H1 (cell line): Measurements from ENCODE around the gene SLC35F1.

ENCODE experiments used
- BACH1 ChIP-seq: IDR thresholded peaks from 2 replicates; pipeline ENCODE4 v1.6.1; 2012; ENCODE audit warnings: low read length, improper control_type of control experiment
- EZH2 ChIP-seq: fragments of 200-600 bp; sonication (generic); IDR thresholded peaks from 2 replicates; pipeline ENCODE4 v1.7.1; 2012; ENCODE audit warnings: low read depth, mild to moderate bottlenecking, moderate library complexity, low read length, inconsistent platforms; ENCODE audit not compliant: severe bottlenecking
- HDAC6 ChIP-seq: IDR thresholded peaks from one replicate; pipeline ENCODE4 v1.7.1; 2012; ENCODE audit warnings: low read depth, mild to moderate bottlenecking, inconsistent platforms, low read length, moderate library complexity
- MAFK ChIP-seq: IDR thresholded peaks from 2 replicates; pipeline ENCODE4 v1.6.1; 2012; ENCODE audit warnings: low read depth, mild to moderate bottlenecking, improper control_type of control experiment, low read length
- POLR2A ChIP-seq, 2 experiments: IDR thresholded peaks; 1 replicate in 1 of 2; 2 replicates in 1 of 2; pipeline ENCODE4 v1.6.1; 2011; ENCODE audit warnings: low read depth in 2 of 2, low read length in 2 of 2, mild to moderate bottlenecking in 2 of 2; ENCODE audit errors: control extremely low read depth in 1 of 2
- POLR2AphosphoS5 ChIP-seq: IDR thresholded peaks from 2 replicates; pipeline ENCODE4 v1.6.1; 2011; ENCODE audit warnings: low read depth, low read length
- SP2 ChIP-seq: IDR thresholded peaks from 2 replicates; pipeline ENCODE4 v1.6.1; 2012; ENCODE audit warnings: mild to moderate bottlenecking, low read length, inconsistent platforms
- TF ChIP-seq, protein P1 (sequence below), 3 experiments: IDR thresholded peaks; 1 replicate in 2 of 3; 2 replicates in 1 of 3; pipeline versions ENCODE4 v1.5.1 to v1.6.1; 2011; ENCODE audit warnings: low read length in 3 of 3, mild to moderate bottlenecking in 3 of 3, inconsistent platforms in 2 of 3, low read depth in 1 of 3, moderate library complexity in 1 of 3; ENCODE audit not compliant: insufficient read depth in 1 of 3; ENCODE audit errors: control extremely low read depth in 1 of 3
- TF ChIP-seq, protein P2 (sequence below): fragments of 300-600 bp; sonication (generic); IDR thresholded peaks from 2 replicates; pipeline ENCODE4 v1.7.1; 2012; ENCODE audit warnings: low read length, moderate library complexity, mild to moderate bottlenecking, inconsistent platforms; ENCODE audit not compliant: insufficient replicate concordance

DNA sequence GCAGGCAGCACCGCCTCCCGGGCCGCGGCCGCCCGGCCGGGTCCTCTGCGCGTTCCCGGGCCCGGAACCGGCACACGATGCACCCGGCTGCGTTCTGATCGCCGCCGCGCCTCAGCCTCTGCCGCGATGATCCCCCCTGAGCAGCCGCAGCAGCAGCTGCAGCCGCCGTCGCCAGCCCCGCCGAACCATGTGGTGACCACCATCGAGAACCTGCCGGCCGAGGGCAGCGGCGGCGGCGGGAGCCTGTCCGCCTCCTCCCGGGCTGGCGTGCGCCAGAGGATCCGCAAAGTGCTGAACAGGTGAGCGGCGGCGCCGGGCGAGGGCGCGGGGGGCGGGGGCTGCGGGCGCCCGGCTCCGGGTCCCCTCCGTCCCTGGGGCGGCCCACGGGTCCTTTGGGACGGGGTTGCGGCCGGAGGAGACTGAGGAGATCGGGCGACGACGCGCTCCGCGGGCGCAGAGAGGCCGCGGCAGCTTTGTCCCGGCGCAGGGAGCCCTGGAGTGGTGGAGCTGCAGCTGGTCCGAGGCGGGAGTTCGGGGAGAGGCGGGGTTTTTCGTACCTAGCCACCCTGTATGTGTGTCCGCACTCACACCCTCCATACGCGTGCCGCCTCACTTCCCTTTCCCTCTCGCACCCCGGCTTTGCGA lies 659 bp downstream of the SLC35F1 start:
- TF ChIP-seq MAFK (no peak), SP2 (no peak), POLR2AphosphoS5 (peak; percentile 39; the same call in 1 of the 2 replicates), BACH1 (no peak), HDAC6 (no peak), POLR2A (IDR thresholded peaks at IDR 0.05; ENCODE audit: control extremely low read depth in 1 of 2, low read depth in 2 of 2, low read length in 2 of 2) (no peak; a peak in 1 of 3 replicates), EZH2 (no peak)
- TF ChIP-seq, protein P1, sequence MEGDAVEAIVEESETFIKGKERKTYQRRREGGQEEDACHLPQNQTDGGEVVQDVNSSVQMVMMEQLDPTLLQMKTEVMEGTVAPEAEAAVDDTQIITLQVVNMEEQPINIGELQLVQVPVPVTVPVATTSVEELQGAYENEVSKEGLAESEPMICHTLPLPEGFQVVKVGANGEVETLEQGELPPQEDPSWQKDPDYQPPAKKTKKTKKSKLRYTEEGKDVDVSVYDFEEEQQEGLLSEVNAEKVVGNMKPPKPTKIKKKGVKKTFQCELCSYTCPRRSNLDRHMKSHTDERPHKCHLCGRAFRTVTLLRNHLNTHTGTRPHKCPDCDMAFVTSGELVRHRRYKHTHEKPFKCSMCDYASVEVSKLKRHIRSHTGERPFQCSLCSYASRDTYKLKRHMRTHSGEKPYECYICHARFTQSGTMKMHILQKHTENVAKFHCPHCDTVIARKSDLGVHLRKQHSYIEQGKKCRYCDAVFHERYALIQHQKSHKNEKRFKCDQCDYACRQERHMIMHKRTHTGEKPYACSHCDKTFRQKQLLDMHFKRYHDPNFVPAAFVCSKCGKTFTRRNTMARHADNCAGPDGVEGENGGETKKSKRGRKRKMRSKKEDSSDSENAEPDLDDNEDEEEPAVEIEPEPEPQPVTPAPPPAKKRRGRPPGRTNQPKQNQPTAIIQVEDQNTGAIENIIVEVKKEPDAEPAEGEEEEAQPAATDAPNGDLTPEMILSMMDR (IDR thresholded peaks at IDR 0.05; ENCODE audit: control extremely low read depth in 1 of 3, insufficient read depth in 1 of 3, low read depth in 1 of 3, low read length in 3 of 3), result no peak
- TF ChIP-seq, protein P2, sequence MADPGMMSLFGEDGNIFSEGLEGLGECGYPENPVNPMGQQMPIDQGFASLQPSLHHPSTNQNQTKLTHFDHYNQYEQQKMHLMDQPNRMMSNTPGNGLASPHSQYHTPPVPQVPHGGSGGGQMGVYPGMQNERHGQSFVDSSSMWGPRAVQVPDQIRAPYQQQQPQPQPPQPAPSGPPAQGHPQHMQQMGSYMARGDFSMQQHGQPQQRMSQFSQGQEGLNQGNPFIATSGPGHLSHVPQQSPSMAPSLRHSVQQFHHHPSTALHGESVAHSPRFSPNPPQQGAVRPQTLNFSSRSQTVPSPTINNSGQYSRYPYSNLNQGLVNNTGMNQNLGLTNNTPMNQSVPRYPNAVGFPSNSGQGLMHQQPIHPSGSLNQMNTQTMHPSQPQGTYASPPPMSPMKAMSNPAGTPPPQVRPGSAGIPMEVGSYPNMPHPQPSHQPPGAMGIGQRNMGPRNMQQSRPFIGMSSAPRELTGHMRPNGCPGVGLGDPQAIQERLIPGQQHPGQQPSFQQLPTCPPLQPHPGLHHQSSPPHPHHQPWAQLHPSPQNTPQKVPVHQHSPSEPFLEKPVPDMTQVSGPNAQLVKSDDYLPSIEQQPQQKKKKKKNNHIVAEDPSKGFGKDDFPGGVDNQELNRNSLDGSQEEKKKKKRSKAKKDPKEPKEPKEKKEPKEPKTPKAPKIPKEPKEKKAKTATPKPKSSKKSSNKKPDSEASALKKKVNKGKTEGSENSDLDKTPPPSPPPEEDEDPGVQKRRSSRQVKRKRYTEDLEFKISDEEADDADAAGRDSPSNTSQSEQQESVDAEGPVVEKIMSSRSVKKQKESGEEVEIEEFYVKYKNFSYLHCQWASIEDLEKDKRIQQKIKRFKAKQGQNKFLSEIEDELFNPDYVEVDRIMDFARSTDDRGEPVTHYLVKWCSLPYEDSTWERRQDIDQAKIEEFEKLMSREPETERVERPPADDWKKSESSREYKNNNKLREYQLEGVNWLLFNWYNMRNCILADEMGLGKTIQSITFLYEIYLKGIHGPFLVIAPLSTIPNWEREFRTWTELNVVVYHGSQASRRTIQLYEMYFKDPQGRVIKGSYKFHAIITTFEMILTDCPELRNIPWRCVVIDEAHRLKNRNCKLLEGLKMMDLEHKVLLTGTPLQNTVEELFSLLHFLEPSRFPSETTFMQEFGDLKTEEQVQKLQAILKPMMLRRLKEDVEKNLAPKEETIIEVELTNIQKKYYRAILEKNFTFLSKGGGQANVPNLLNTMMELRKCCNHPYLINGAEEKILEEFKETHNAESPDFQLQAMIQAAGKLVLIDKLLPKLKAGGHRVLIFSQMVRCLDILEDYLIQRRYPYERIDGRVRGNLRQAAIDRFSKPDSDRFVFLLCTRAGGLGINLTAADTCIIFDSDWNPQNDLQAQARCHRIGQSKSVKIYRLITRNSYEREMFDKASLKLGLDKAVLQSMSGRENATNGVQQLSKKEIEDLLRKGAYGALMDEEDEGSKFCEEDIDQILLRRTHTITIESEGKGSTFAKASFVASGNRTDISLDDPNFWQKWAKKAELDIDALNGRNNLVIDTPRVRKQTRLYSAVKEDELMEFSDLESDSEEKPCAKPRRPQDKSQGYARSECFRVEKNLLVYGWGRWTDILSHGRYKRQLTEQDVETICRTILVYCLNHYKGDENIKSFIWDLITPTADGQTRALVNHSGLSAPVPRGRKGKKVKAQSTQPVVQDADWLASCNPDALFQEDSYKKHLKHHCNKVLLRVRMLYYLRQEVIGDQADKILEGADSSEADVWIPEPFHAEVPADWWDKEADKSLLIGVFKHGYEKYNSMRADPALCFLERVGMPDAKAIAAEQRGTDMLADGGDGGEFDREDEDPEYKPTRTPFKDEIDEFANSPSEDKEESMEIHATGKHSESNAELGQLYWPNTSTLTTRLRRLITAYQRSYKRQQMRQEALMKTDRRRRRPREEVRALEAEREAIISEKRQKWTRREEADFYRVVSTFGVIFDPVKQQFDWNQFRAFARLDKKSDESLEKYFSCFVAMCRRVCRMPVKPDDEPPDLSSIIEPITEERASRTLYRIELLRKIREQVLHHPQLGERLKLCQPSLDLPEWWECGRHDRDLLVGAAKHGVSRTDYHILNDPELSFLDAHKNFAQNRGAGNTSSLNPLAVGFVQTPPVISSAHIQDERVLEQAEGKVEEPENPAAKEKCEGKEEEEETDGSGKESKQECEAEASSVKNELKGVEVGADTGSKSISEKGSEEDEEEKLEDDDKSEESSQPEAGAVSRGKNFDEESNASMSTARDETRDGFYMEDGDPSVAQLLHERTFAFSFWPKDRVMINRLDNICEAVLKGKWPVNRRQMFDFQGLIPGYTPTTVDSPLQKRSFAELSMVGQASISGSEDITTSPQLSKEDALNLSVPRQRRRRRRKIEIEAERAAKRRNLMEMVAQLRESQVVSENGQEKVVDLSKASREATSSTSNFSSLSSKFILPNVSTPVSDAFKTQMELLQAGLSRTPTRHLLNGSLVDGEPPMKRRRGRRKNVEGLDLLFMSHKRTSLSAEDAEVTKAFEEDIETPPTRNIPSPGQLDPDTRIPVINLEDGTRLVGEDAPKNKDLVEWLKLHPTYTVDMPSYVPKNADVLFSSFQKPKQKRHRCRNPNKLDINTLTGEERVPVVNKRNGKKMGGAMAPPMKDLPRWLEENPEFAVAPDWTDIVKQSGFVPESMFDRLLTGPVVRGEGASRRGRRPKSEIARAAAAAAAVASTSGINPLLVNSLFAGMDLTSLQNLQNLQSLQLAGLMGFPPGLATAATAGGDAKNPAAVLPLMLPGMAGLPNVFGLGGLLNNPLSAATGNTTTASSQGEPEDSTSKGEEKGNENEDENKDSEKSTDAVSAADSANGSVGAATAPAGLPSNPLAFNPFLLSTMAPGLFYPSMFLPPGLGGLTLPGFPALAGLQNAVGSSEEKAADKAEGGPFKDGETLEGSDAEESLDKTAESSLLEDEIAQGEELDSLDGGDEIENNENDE, result no peak
